Upper lobe of right lung (tissue), 1 donor: Measurements from ENCODE around the gene HSD17B2. TPM values are rescaled to one million over a fixed set of nuclear protein-coding genes. Genes with fewer than 3 reads are reported as not detected.

Experiments used
- ATAC-seq: fragments of 200-7000 bp; cut with Tn5 transposase; one replicate; pipeline ENCODE4 v1.9.1; 2020; ENCODE audit warnings: mild to moderate bottlenecking, moderate library complexity
- DNase-seq: peaks from one replicate; pipeline ENCODE4 v3.0.0-alpha.2; 2020
- H3K27ac ChIP-seq: fragments of 200-600 bp; one replicate; pipeline ENCODE4 v1.8.0; 2022
- H3K27me3 ChIP-seq: fragments of 200-600 bp; one replicate; pipeline ENCODE4 v1.8.0; 2022; ENCODE audit warnings: mild to moderate bottlenecking
- H3K36me3 ChIP-seq: fragments of 200-600 bp; one replicate; pipeline ENCODE4 v1.8.0; 2022
- H3K4me1 ChIP-seq: fragments of 200-600 bp; one replicate; pipeline ENCODE4 v1.8.0; 2022
- H3K4me3 ChIP-seq: fragments of 200-600 bp; one replicate; pipeline ENCODE4 v1.8.0; 2022; ENCODE audit warnings: mild to moderate bottlenecking
- H3K9me3 ChIP-seq: fragments of 200-600 bp; one replicate; pipeline ENCODE4 v1.8.0; 2022
- CTCF ChIP-seq: fragments of 200-600 bp; IDR thresholded peaks from one replicate; pipeline ENCODE4 v1.8.0; 2022; ENCODE audit warnings: antibody characterized with exemption
- intact Hi-C: fragments of 100-400 bp; cut with DNase I; formaldehyde crosslinking; loops from one replicate; pipeline ENCODE4 v1.11.0; 2022
- total RNA-seq: library from RNA; stranded (reverse); fragmentation: NEBNext Ultra II Directional; extraction: Animal tissue kit (Norgen Biotek cat#: 25700); gene quantifications from one replicate; pipeline ENCODE4 v1.2.1, GENCODE V29; 2021
- donor health status: DM: no; HTN: yes; CAD: no; lungs with severe emphysema.

Gene HSD17B2
- total RNA-seq, 1 donor from 2014 or later, result 3.1 TPM

GRCh38 chr16:81995651-81996050 is 39.4 kb upstream of the HSD17B2 start:
- peaks cover 14% of the 10 kb centered on the region for H3K4me1 ChIP-seq
- intact Hi-C loops, result no loop called here
- TF ChIP-seq CTCF, result no peak
- H3K4me3 ChIP-seq, result no peak overlapping the region
- ATAC-seq (no peak), DNase-seq (no peak)
- no peaks in the 10 kb centered on the region for H3K36me3 ChIP-seq
- H3K27me3 ChIP-seq, result no peaks in the 10 kb centered on the region
- H3K27ac ChIP-seq, result no peak overlapping the region
- H3K9me3 ChIP-seq, result no peaks in the 10 kb centered on the region

GRCh38 chr16:81996664-81997509 is 38.2 kb upstream of the HSD17B2 start:
- Histone ChIP-seq H3K9me3 (no peaks in the 10 kb centered on the region), H3K27ac (no peak overlapping the region), H3K4me1 (peaks cover 14% of the 10 kb centered on the region), H3K4me3 (no peak overlapping the region), H3K27me3 (no peaks in the 10 kb centered on the region), H3K36me3 (no peaks in the 10 kb centered on the region)
- DNase-seq, result no peak
- peak; percentile 27 for TF ChIP-seq CTCF
- ATAC-seq, result no peak
- intact Hi-C loops, result no loop called here

- no peak for TF ChIP-seq CTCF
- H3K27me3 ChIP-seq, result no peaks in the 10 kb centered on the region
- DNase-seq (no peak), ATAC-seq (no peak)
- no peak overlapping the region for H3K4me3 ChIP-seq
- H3K36me3 ChIP-seq, result no peaks in the 10 kb centered on the region
- no peak overlapping the region for H3K27ac ChIP-seq
- peaks cover 14% of the 10 kb centered on the region for H3K4me1 ChIP-seq
- no peaks in the 10 kb centered on the region for H3K9me3 ChIP-seq
- intact Hi-C loops, result no loop called here
These were observed 37.3 kb upstream of the HSD17B2 start for GRCh38 chr16:81997738-81998137.

GRCh38 chr16:82002831-82003230 is 32.2 kb upstream of the HSD17B2 start:
- no peaks in the 10 kb centered on the region for H3K36me3 ChIP-seq
- H3K9me3 ChIP-seq, result no peaks in the 10 kb centered on the region
- H3K4me3 ChIP-seq, result no peak overlapping the region
- intact Hi-C loops, result no loop called here
- ATAC-seq (no peak), DNase-seq (no peak)
- no peaks in the 10 kb centered on the region for H3K27me3 ChIP-seq
- no peak for TF ChIP-seq CTCF
- peaks cover 3% of the 10 kb centered on the region for H3K4me1 ChIP-seq
- no peak overlapping the region for H3K27ac ChIP-seq

- Histone ChIP-seq H3K4me3 (no peak overlapping the region), H3K36me3 (no peaks in the 10 kb centered on the region), H3K4me1 (no peaks in the 10 kb centered on the region), H3K27ac (no peak overlapping the region), H3K9me3 (peaks cover 7% of the 10 kb centered on the region), H3K27me3 (no peaks in the 10 kb centered on the region)
- intact Hi-C loops, result no loop called here
- ATAC-seq, result no peak
- TF ChIP-seq CTCF, result no peak
- no peak for DNase-seq
These were observed 30.5 kb upstream of the HSD17B2 start for GRCh38 chr16:82004601-82005000.
